Stimulated activated CD8-positive, alpha-beta memory T cell treated with anti-CD3 and anti-CD28 coated beads, Interleukin-15, amount 100 ng/mL, for 24 hours (primary cell): ENCODE measurements around the gene PPP2R5A.

Source experiments
- DNase-seq: peaks from one replicate; pipeline ENCODE4 v3.0.0-alpha.2; 2020; ENCODE audit warnings: low read depth

PPP2R5A gene

GRCh38 chr1:212284744-212285684 is at the start of gene PPP2R5A:
PPP2R5A (plus strand) TSS chr1:212285410; CDS start chr1:212286111, 701 bp downstream.
- DNase-seq = peak; percentile 89

GRCh38 chr1:212235857-212236256 is 49.4 kb upstream of the PPP2R5A start:
- DNase-seq = no peak

- DNase-seq = no peak
Observed at GRCh38 chr1:212236664-212237220, 48.5 kb upstream of the PPP2R5A start.

GRCh38 chr1:212237651-212238050 is 47.6 kb upstream of the PPP2R5A start:
- DNase-seq = no peak

GRCh38 chr1:212238552-212238951 is 46.7 kb upstream of the PPP2R5A start:
- DNase-seq = no peak

- no peak for DNase-seq
Observed at GRCh38 chr1:212241501-212241900, 43.7 kb upstream of the PPP2R5A start.

- DNase-seq = no peak
Observed at GRCh38 chr1:212241957-212242287, 43.3 kb upstream of the PPP2R5A start.

- DNase-seq = no peak
Observed at GRCh38 chr1:212242288-212242984, 42.8 kb upstream of the PPP2R5A start.

- no peak for DNase-seq
Observed at GRCh38 chr1:212242985-212243308, 42.3 kb upstream of the PPP2R5A start.

GRCh38 chr1:212244441-212244840 is 40.8 kb upstream of the PPP2R5A start:
- no peak for DNase-seq

GRCh38 chr1:212247179-212247721 is 38.0 kb upstream of the PPP2R5A start:
- no peak for DNase-seq

- no peak for DNase-seq
Observed at GRCh38 chr1:212247988-212248387, 37.2 kb upstream of the PPP2R5A start.

GRCh38 chr1:212254853-212255363 is 30.3 kb upstream of the PPP2R5A start:
- DNase-seq = no peak

GRCh38 chr1:212255705-212256307 is 29.4 kb upstream of the PPP2R5A start:
- no peak for DNase-seq

- no peak for DNase-seq
Observed at GRCh38 chr1:212256369-212256768, 28.8 kb upstream of the PPP2R5A start.

GRCh38 chr1:212257157-212257556 is 28.1 kb upstream of the PPP2R5A start:
- DNase-seq = no peak

- no peak for DNase-seq
Observed at GRCh38 chr1:212259693-212260480, 25.3 kb upstream of the PPP2R5A start.

- no peak for DNase-seq
Observed at GRCh38 chr1:212260557-212261355, 24.5 kb upstream of the PPP2R5A start.

GRCh38 chr1:212261361-212261929 is 23.8 kb upstream of the PPP2R5A start:
- no peak for DNase-seq

GRCh38 chr1:212267017-212267416 is 18.2 kb upstream of the PPP2R5A start:
- DNase-seq = no peak
